H9 (cell line): Measurements from ENCODE around the gene LDLRAD4. TPM values are rescaled to one million over a fixed set of nuclear protein-coding genes. Genes with fewer than 3 reads are reported as not detected.

ENCODE experiments used
- DNase-seq: peaks from one replicate; pipeline ENCODE4 v3.0.0-alpha.2; 2017
- H2AFZ ChIP-seq: one replicate; pipeline ENCODE4 v1.6.1; 2013; ENCODE audit warnings: mild to moderate bottlenecking, low read length, control low read depth, moderate library complexity
- H2AK5ac ChIP-seq: 2 replicates; pipeline ENCODE4 v1.6.1; 2013; ENCODE audit warnings: low read length, control low read depth, mixed read lengths; ENCODE audit not compliant: insufficient read length
- H2BK120ac ChIP-seq: one replicate; pipeline ENCODE4 v1.6.1; 2013; ENCODE audit warnings: low read depth, mild to moderate bottlenecking, low read length, control low read depth, inconsistent platforms; ENCODE audit not compliant: poor library complexity, severe bottlenecking
- H2BK12ac ChIP-seq: 2 replicates; pipeline ENCODE4 v1.6.1; 2013; ENCODE audit warnings: low read length, control low read depth, mixed read lengths, low read depth; ENCODE audit not compliant: insufficient read length
- H2BK15ac ChIP-seq: 2 replicates; pipeline ENCODE4 v1.6.1; 2013; ENCODE audit warnings: low read depth, low read length, control low read depth
- H2BK20ac ChIP-seq: one replicate; pipeline ENCODE4 v1.6.1; 2013; ENCODE audit warnings: low read depth, mild to moderate bottlenecking, low read length, control low read depth, inconsistent platforms; ENCODE audit not compliant: poor library complexity, severe bottlenecking
- H2BK5ac ChIP-seq: 2 replicates; pipeline ENCODE4 v1.6.1; 2013; ENCODE audit warnings: low read length, control low read depth, mixed read lengths; ENCODE audit not compliant: insufficient read length
- H3K14ac ChIP-seq: 2 replicates; pipeline ENCODE4 v1.6.1; 2013; ENCODE audit warnings: low read length, control low read depth; ENCODE audit not compliant: insufficient read depth
- H3K18ac ChIP-seq: 2 replicates; pipeline ENCODE4 v1.6.1; 2013; ENCODE audit warnings: low read depth, mild to moderate bottlenecking, mixed read lengths, low read length, control low read depth; ENCODE audit not compliant: insufficient read length
- H3K23ac ChIP-seq: 2 replicates; pipeline ENCODE4 v1.6.1; 2013; ENCODE audit warnings: low read length, control low read depth, mixed read lengths, low read depth; ENCODE audit not compliant: insufficient read length
- H3K23me2 ChIP-seq: 2 replicates; pipeline ENCODE4 v1.6.1; 2013; ENCODE audit warnings: low read depth, mild to moderate bottlenecking, mixed read lengths, low read length, control low read depth; ENCODE audit not compliant: insufficient read length, poor library complexity, severe bottlenecking
- H3K27ac ChIP-seq: 2 replicates; pipeline ENCODE4 v1.5.1; 2013; ENCODE audit warnings: low read length, control low read depth, mixed read lengths, low read depth; ENCODE audit not compliant: insufficient read length
- H3K27me3 ChIP-seq: 2 replicates; pipeline ENCODE4 v1.6.1; 2013; ENCODE audit warnings: low read length, control low read depth, inconsistent platforms; ENCODE audit not compliant: insufficient read depth
- H3K4ac ChIP-seq: 2 replicates; pipeline ENCODE4 v1.6.1; 2013; ENCODE audit warnings: low read depth, mild to moderate bottlenecking, control low read depth, inconsistent platforms, low read length, moderate library complexity
- H3K4me1 ChIP-seq: 2 replicates; pipeline ENCODE4 v1.6.1; 2013; ENCODE audit warnings: low read length, control low read depth, inconsistent platforms; ENCODE audit not compliant: insufficient read depth
- H3K4me2 ChIP-seq: 2 replicates; pipeline ENCODE4 v1.6.1; 2013; ENCODE audit warnings: low read length, control low read depth, mixed read lengths; ENCODE audit not compliant: insufficient read length, insufficient read depth
- H3K56ac ChIP-seq: 2 replicates; pipeline ENCODE4 v1.6.1; 2013; ENCODE audit warnings: low read depth, mild to moderate bottlenecking, mixed read lengths, low read length, control low read depth; ENCODE audit not compliant: insufficient read length
- H3K79me1 ChIP-seq: 2 replicates; pipeline ENCODE4 v1.6.1; 2013; ENCODE audit warnings: low read depth, mild to moderate bottlenecking, moderate library complexity, low read length, control low read depth, inconsistent platforms; ENCODE audit not compliant: insufficient read depth, poor library complexity, severe bottlenecking
- H3K79me2 ChIP-seq: 2 replicates; pipeline ENCODE4 v1.6.1; 2013; ENCODE audit warnings: low read length, control low read depth, inconsistent platforms; ENCODE audit not compliant: insufficient read depth
- H3K9ac ChIP-seq: 2 replicates; pipeline ENCODE4 v1.6.1; 2013; ENCODE audit warnings: low read length, control low read depth, mixed read lengths; ENCODE audit not compliant: insufficient read length; ENCODE audit errors: extremely low read depth
- H3K9me3 ChIP-seq: one replicate; pipeline ENCODE4 v1.6.1; 2013; ENCODE audit warnings: low read depth, low read length, inconsistent platforms; ENCODE audit not compliant: control insufficient read depth
- H3T11ph ChIP-seq: one replicate; pipeline ENCODE4 v1.6.1; 2013; ENCODE audit warnings: mild to moderate bottlenecking, low read length, control low read depth, inconsistent platforms
- H4K20me1 ChIP-seq: one replicate; pipeline ENCODE4 v1.6.1; 2013; ENCODE audit not compliant: control insufficient read depth, insufficient read length, insufficient read depth
- H4K5ac ChIP-seq: 2 replicates; pipeline ENCODE4 v1.6.1; 2013; ENCODE audit warnings: low read depth, mild to moderate bottlenecking, mixed read lengths, low read length, control low read depth; ENCODE audit not compliant: insufficient read length
- H4K8ac ChIP-seq: replicated peaks from 2 replicates; pipeline ENCODE4 v1.6.1; 2013; ENCODE audit warnings: low read length, control low read depth, mixed read lengths, low read depth; ENCODE audit not compliant: insufficient read length
- H4K91ac ChIP-seq: 2 replicates; pipeline ENCODE4 v1.6.1; 2013; ENCODE audit warnings: low read depth, mild to moderate bottlenecking, moderate library complexity, mixed read lengths, low read length, control low read depth; ENCODE audit not compliant: insufficient read length
- H3K27ac Mint-ChIP-seq, 3 experiments: 2 replicates in 2 of 3; 3 replicates in 1 of 3; pipeline ENCODE4 v1.8.0; 2020 to 2021; ENCODE audit warnings: mixed read lengths in 3 of 3, mild to moderate bottlenecking in 1 of 3, moderate library complexity in 1 of 3
- H3K27me3 Mint-ChIP-seq: 2 replicates; pipeline ENCODE4 v1.8.0; 2021; ENCODE audit warnings: low read depth, mild to moderate bottlenecking, moderate library complexity, mixed read lengths
- H3K36me3 Mint-ChIP-seq, 3 experiments: 2 replicates in 2 of 3; 3 replicates in 1 of 3; pipeline ENCODE4 v1.8.0; 2020 to 2021; ENCODE audit warnings: low read depth in 3 of 3, mixed read lengths in 3 of 3; ENCODE audit not compliant: insufficient read depth in 1 of 3
- H3K4me1 Mint-ChIP-seq, 2 experiments: 2 replicates each; pipeline ENCODE4 v1.8.0; 2020; ENCODE audit warnings: mixed read lengths in 2 of 2
- H3K4me3 Mint-ChIP-seq, 2 experiments: 2 replicates in 1 of 2; 3 replicates in 1 of 2; pipeline ENCODE4 v1.8.0; 2020 to 2021; ENCODE audit warnings: mild to moderate bottlenecking in 2 of 2, mixed read lengths in 2 of 2, moderate library complexity in 1 of 2
- H3K9me3 Mint-ChIP-seq, 2 experiments: 2 replicates in 1 of 2; 3 replicates in 1 of 2; pipeline ENCODE4 v1.8.0; 2020; ENCODE audit warnings: mild to moderate bottlenecking in 2 of 2, mixed read lengths in 2 of 2, moderate library complexity in 1 of 2
- WGBS: extraction: QIAGEN DNeasy Blood & Tissue Kit; methylation state at CpG from one replicate; pipeline ENCODE4 v1.1.7; 2013; ENCODE audit warnings: missing lambda C conversion rate, low lambda C conversion rate, mixed read lengths; ENCODE audit not compliant: insufficient read length; ENCODE audit errors: extremely low coverage; 5-methylcytosine and 5-hydroxymethylcytosine counted together
- total RNA-seq: library from RNA; stranded (reverse); gene quantifications from 2 replicates; pipeline ENCODE4 v1.2.1, GENCODE V29; 2021
- TF ChIP-seq, protein P1 (sequence below): fragments of 200-600 bp; sonication (generic); conservative IDR thresholded peaks from 3 replicates; pipeline ENCODE4 v1.8.0; 2021; ENCODE audit warnings: antibody characterized with exemption, mild to moderate bottlenecking

The LDLRAD4 gene
- total RNA-seq, 1 experiment from 2014 or later = 3.9 TPM

DNA sequence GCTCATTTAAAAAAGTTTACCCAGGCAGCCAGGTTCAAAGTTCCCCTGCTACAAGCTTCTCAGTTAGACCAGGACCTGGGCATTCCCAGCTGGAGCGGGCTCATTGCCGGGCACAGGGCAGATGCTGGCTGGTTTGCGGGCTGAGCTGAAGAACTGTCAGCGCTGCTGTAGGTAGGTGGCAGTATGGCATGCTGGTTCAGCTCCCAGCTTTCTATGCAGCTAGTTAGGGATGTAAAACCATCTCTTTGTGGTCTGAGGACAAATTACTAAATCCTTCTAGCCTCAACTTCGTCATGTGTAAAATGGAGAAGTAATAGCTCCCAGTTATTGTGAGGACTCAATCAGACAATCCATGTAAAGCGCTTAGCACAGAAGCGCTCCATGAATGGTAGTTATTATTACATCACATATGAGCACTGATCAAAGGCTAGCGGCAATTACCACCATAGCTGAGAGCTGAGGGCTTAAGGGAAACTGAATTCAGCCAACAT, 2.4 kb upstream of the LDLRAD4 start:
- Histone ChIP-seq H3K79me1 (no peaks in the 10 kb centered on the region), H4K5ac (no peak overlapping the region), H3K79me2 (no peaks in the 10 kb centered on the region), H3K4me2 (no peak overlapping the region), H3T11ph (no peak overlapping the region), H3K27ac (no peak overlapping the region), H2BK15ac (no peak overlapping the region), H2BK20ac (no peak overlapping the region), H3K23ac (no peak overlapping the region), H3K56ac (no peak overlapping the region), H3K18ac (no peak overlapping the region), H2BK5ac (no peak overlapping the region), H3K27me3 (peaks cover 17% of the 10 kb centered on the region; the same call in 1 of the 2 replicates), H2BK120ac (no peak overlapping the region), H4K8ac (no peak overlapping the region), H2BK12ac (no peak overlapping the region), H2AFZ (no peak overlapping the region), H3K23me2 (peaks cover 14% of the 10 kb centered on the region), H3K9ac (no peak overlapping the region), H3K9me3 (no peaks in the 10 kb centered on the region), H4K20me1 (no peaks in the 10 kb centered on the region), H3K4me1 (no peaks in the 10 kb centered on the region), H2AK5ac (no peak overlapping the region), H3K14ac (no peak overlapping the region), H4K91ac (no peak overlapping the region), H3K4ac (no peak overlapping the region)
- Mint-ChIP-seq H3K36me3 (peaks cover 0 to 2% (median 0%) of the 10 kb centered on the region in 3 experiments; a peak in 2 of 7 replicates), H3K27ac (no peak overlapping the region), H3K27me3 (peaks cover 54% of the 10 kb centered on the region), H3K4me3 (peak overlapping the region; percentile 57 to 88), H3K9me3 (peaks cover 0 to 1% of the 10 kb centered on the region in 2 experiments; a peak in 2 of 5 replicates), H3K4me1 (peaks cover 18 to 25% of the 10 kb centered on the region in 2 experiments)
- TF ChIP-seq, protein P1, sequence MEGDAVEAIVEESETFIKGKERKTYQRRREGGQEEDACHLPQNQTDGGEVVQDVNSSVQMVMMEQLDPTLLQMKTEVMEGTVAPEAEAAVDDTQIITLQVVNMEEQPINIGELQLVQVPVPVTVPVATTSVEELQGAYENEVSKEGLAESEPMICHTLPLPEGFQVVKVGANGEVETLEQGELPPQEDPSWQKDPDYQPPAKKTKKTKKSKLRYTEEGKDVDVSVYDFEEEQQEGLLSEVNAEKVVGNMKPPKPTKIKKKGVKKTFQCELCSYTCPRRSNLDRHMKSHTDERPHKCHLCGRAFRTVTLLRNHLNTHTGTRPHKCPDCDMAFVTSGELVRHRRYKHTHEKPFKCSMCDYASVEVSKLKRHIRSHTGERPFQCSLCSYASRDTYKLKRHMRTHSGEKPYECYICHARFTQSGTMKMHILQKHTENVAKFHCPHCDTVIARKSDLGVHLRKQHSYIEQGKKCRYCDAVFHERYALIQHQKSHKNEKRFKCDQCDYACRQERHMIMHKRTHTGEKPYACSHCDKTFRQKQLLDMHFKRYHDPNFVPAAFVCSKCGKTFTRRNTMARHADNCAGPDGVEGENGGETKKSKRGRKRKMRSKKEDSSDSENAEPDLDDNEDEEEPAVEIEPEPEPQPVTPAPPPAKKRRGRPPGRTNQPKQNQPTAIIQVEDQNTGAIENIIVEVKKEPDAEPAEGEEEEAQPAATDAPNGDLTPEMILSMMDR = peak; percentile 69
- WGBS = no CpG with 5 or more reads among the region's 8 CpGs
- peak; percentile 73 for DNase-seq
